Measurements from ENCODE around the gene ZNF835.

DNA sequence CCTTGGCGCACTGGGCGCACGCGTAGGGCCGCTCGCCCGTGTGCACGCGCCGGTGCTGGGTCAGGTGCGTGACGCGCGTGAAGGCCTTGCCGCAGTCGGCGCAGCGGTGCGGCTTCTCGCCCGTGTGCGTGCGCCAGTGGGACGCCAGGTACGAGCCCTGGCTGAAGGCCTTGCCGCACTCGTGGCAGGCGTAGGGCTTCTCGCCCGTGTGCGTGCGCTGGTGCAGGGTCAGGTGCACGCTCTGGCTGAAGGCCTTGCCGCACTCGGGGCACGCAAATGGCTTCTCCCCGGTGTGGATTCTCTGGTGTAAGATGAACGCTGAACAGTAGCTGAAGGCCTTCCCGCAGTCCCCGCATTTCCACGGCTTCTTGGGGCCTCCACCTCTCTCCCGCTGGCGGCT lies 7.0 kb downstream of the ZNF835 start:
- TF ChIP-seq, protein P1, sequence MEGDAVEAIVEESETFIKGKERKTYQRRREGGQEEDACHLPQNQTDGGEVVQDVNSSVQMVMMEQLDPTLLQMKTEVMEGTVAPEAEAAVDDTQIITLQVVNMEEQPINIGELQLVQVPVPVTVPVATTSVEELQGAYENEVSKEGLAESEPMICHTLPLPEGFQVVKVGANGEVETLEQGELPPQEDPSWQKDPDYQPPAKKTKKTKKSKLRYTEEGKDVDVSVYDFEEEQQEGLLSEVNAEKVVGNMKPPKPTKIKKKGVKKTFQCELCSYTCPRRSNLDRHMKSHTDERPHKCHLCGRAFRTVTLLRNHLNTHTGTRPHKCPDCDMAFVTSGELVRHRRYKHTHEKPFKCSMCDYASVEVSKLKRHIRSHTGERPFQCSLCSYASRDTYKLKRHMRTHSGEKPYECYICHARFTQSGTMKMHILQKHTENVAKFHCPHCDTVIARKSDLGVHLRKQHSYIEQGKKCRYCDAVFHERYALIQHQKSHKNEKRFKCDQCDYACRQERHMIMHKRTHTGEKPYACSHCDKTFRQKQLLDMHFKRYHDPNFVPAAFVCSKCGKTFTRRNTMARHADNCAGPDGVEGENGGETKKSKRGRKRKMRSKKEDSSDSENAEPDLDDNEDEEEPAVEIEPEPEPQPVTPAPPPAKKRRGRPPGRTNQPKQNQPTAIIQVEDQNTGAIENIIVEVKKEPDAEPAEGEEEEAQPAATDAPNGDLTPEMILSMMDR (IDR thresholded peaks at IDR 0.05; ENCODE audit: insufficient read depth, low read length, poor library complexity, severe bottlenecking), result no peak
- no peak for TF ChIP-seq EZH2phosphoT487 (conservative IDR thresholded peaks at IDR 0.05; ENCODE audit: low read length)

Data from SU-DHL-6 (cell line).